Thoracic aorta (tissue), 2 donors: ENCODE data around the gene ZKSCAN2. TPM values are rescaled to one million over a fixed set of nuclear protein-coding genes. Genes with fewer than 3 reads are reported as not detected.

Source experiments
- ATAC-seq: fragments of 150-250 bp; one replicate; pipeline ENCODE4 v1.8.0; 2017; ENCODE audit warnings: low read depth; ENCODE audit not compliant: insufficient number of reproducible peaks, low FRiP score
- DNase-seq: peaks from one replicate; pipeline ENCODE4 v3.0.0-alpha.2; 2020; ENCODE audit warnings: low spot score
- H3K27ac ChIP-seq, 2 donors: fragments of 200-600 bp; sonication (generic); 1 replicate in 1 of 2; 2 replicates in 1 of 2; pipeline ENCODE4 v1.5.1; 2016; ENCODE audit warnings: mild to moderate bottlenecking in 2 of 2, moderate library complexity in 2 of 2
- H3K27me3 ChIP-seq: fragments of 200-600 bp; sonication (generic); replicated peaks from 2 replicates; pipeline ENCODE4 v1.6.0; 2016; ENCODE audit warnings: mild to moderate bottlenecking; ENCODE audit not compliant: insufficient read depth
- H3K36me3 ChIP-seq: fragments of 200-600 bp; sonication (generic); one replicate; pipeline ENCODE4 v1.5.1; 2016
- H3K4me1 ChIP-seq, 2 donors: fragments of 200-600 bp; sonication (generic); 1 replicate in 1 of 2; 2 replicates in 1 of 2; pipeline versions ENCODE4 v1.5.1 to v1.6.0; 2016; ENCODE audit warnings: low read depth in 2 of 2, mild to moderate bottlenecking in 1 of 2; ENCODE audit not compliant: control insufficient read depth in 1 of 2
- H3K4me3 ChIP-seq: fragments of 200-600 bp; sonication (generic); 2 replicates; pipeline ENCODE4 v1.5.1; 2016; ENCODE audit warnings: mild to moderate bottlenecking
- H3K9me3 ChIP-seq: fragments of 200-600 bp; sonication (generic); 2 replicates; pipeline ENCODE4 v1.5.1; 2016
- total RNA-seq, 2 donors: library from RNA; depleted of rRNA; stranded (reverse); fragments of >200 nt; gene quantifications; one replicate each; pipeline versions ENCODE4 v1.1.0 to v1.2.3, GENCODE V29; 2016
- TF ChIP-seq, protein P1 (sequence below): fragments of 200-600 bp; sonication (generic); IDR thresholded peaks from one replicate; pipeline ENCODE4 v1.5.1; 2019; ENCODE audit warnings: antibody characterized with exemption

ZKSCAN2 gene
- total RNA-seq, 2 donors from 2014 or later, result 4.1 to 5.0 TPM

GRCh38 chr16:25289466-25289865, 31.8 kb upstream of the ZKSCAN2 start:
- DNase-seq, result no peak
- Histone ChIP-seq H3K9me3 (peaks cover 3% of the 10 kb centered on the region), H3K27me3 (no peaks in the 10 kb centered on the region), H3K27ac (no peak overlapping the region), H3K4me3 (no peak overlapping the region), H3K4me1 (no peaks in the 10 kb centered on the region), H3K36me3 (no peaks in the 10 kb centered on the region)
- TF ChIP-seq, protein P1, sequence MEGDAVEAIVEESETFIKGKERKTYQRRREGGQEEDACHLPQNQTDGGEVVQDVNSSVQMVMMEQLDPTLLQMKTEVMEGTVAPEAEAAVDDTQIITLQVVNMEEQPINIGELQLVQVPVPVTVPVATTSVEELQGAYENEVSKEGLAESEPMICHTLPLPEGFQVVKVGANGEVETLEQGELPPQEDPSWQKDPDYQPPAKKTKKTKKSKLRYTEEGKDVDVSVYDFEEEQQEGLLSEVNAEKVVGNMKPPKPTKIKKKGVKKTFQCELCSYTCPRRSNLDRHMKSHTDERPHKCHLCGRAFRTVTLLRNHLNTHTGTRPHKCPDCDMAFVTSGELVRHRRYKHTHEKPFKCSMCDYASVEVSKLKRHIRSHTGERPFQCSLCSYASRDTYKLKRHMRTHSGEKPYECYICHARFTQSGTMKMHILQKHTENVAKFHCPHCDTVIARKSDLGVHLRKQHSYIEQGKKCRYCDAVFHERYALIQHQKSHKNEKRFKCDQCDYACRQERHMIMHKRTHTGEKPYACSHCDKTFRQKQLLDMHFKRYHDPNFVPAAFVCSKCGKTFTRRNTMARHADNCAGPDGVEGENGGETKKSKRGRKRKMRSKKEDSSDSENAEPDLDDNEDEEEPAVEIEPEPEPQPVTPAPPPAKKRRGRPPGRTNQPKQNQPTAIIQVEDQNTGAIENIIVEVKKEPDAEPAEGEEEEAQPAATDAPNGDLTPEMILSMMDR, result no peak
- ATAC-seq, result no peak

GRCh38 chr16:25279491-25279890, 21.8 kb upstream of the ZKSCAN2 start:
- no peak overlapping the region for H3K4me3 ChIP-seq
- H3K4me1 ChIP-seq, result no peaks in the 10 kb centered on the region
- H3K36me3 ChIP-seq, result no peaks in the 10 kb centered on the region
- no peaks in the 10 kb centered on the region for H3K9me3 ChIP-seq
- ATAC-seq (no peak), DNase-seq (no peak)
- no peak overlapping the region for H3K27ac ChIP-seq
- no peaks in the 10 kb centered on the region for H3K27me3 ChIP-seq
- TF ChIP-seq, protein P1, result no peak

DNA sequence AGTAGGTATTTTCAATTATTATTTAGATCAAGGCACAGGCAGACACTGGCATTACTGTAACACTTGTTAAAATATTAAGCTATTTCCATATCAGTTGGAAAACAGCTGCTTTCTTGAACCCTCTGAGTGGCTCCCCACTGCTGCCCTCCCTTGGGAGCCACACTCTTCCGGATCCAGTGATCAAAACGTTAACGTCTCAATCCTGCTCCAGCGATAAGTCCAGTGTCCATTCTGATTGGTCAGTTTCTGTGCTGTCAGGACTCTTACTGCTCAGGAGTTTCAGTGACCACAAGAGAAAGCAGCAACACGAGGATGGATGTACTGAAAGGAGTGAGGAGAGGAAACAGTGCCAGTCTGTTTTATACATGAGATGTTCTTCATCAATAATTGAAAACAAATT, 13.8 kb upstream of the ZKSCAN2 start:
- H3K9me3 ChIP-seq, result no peaks in the 10 kb centered on the region
- ATAC-seq (no peak), DNase-seq (no peak)
- no peaks in the 10 kb centered on the region for H3K36me3 ChIP-seq
- H3K4me3 ChIP-seq, result no peak overlapping the region
- TF ChIP-seq, protein P1, result no peak
- H3K27ac ChIP-seq, result no peak overlapping the region
- H3K27me3 ChIP-seq, result no peaks in the 10 kb centered on the region
- no peaks in the 10 kb centered on the region for H3K4me1 ChIP-seq

DNA sequence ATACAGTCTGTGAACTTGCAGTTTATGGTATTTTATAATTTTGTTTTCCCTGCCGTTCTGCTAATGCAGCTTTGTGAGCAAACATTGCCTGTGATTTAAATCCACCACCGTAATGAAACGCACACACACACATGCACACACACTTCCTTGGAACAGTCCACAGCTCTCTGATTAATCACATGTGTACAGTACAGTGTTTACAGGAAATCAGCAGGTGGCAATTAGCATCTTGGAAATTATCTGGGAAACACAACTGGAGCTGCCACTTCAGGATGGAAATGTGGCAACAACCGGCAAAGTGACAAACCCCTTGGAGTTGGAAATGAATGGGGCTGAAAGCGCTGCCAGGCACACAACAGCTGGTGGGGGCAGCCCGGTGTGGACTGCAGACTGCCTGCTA, 12.9 kb upstream of the ZKSCAN2 start:
- H3K4me1 ChIP-seq, result no peaks in the 10 kb centered on the region
- DNase-seq, result no peak
- TF ChIP-seq, protein P1, result no peak
- no peak for ATAC-seq
- no peaks in the 10 kb centered on the region for H3K36me3 ChIP-seq
- H3K27ac ChIP-seq, result no peak overlapping the region
- H3K9me3 ChIP-seq, result no peaks in the 10 kb centered on the region
- no peaks in the 10 kb centered on the region for H3K27me3 ChIP-seq
- no peak overlapping the region for H3K4me3 ChIP-seq

- Histone ChIP-seq H3K9me3 (no peaks in the 10 kb centered on the region), H3K27me3 (no peaks in the 10 kb centered on the region), H3K36me3 (no peaks in the 10 kb centered on the region), H3K4me1 (no peaks in the 10 kb centered on the region), H3K4me3 (no peak overlapping the region), H3K27ac (no peak overlapping the region)
- no peak for DNase-seq
- ATAC-seq, result no peak
- TF ChIP-seq, protein P1, result no peak
These were observed 12.2 kb upstream of the ZKSCAN2 start for GRCh38 chr16:25269879-25270278.
